Measurements from ENCODE around the gene GNG12. TPM values are rescaled to one million over a fixed set of nuclear protein-coding genes. Genes with fewer than 3 reads are reported as not detected.

Gene GNG12
- polyA plus RNA-seq, 1 experiment: 185 TPM

DNA sequence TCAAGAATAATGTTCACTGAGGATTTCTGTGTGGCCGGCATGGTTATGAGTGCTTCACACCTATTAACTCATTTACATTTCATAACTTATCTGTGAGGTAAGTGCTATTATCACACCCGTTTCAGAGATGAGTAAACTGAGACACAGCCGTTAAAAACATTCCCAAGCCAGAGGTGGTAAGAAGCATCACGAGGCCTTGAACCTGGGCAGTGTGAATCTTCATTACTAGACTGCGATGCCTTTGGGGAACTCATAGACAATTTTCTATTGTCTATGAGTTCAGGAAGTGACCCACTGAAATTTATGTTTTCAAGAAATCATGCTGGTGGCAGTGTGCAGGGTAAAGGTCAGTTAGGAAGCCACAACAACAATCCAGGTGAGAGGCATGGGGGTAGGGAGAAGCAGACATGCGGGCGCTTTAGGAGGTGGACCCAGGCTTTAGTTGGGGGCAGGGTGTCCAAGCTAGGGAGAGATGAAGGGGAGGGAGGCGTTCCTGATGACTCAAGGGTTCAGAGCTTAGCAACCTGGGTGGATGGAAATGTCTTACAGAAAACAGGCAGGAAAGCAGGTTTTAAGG lies 14.5 kb downstream of the GNG12 start:
- no peak for DNase-seq (ENCODE audit: low read depth, low spot score)
- TF ChIP-seq, protein P1, sequence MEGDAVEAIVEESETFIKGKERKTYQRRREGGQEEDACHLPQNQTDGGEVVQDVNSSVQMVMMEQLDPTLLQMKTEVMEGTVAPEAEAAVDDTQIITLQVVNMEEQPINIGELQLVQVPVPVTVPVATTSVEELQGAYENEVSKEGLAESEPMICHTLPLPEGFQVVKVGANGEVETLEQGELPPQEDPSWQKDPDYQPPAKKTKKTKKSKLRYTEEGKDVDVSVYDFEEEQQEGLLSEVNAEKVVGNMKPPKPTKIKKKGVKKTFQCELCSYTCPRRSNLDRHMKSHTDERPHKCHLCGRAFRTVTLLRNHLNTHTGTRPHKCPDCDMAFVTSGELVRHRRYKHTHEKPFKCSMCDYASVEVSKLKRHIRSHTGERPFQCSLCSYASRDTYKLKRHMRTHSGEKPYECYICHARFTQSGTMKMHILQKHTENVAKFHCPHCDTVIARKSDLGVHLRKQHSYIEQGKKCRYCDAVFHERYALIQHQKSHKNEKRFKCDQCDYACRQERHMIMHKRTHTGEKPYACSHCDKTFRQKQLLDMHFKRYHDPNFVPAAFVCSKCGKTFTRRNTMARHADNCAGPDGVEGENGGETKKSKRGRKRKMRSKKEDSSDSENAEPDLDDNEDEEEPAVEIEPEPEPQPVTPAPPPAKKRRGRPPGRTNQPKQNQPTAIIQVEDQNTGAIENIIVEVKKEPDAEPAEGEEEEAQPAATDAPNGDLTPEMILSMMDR (IDR thresholded peaks at IDR 0.05; ENCODE audit: low read depth, low read length): no peak
- ChIA-PET POLR2A (no interaction called here), CTCF (interaction anchor here (0.8 to 1.1 kb wide), 3 partner anchors 11 to 58 kb away, joined by 3 read pairs; no protein-coding TSS in a partner anchor)
- no peaks in the 10 kb centered on the region for H3K27me3 ChIP-seq (ENCODE audit: control insufficient read depth, insufficient read depth, low read length)
- H3K27ac ChIP-seq (ENCODE audit: low read depth, low read length): no peak overlapping the region
- H3K4me3 ChIP-seq (ENCODE audit: low read depth, low read length): no peak overlapping the region
- peaks cover 3% of the 10 kb centered on the region for H3K9me3 ChIP-seq (ENCODE audit: control insufficient read depth, insufficient read depth, low read length)

DNA sequence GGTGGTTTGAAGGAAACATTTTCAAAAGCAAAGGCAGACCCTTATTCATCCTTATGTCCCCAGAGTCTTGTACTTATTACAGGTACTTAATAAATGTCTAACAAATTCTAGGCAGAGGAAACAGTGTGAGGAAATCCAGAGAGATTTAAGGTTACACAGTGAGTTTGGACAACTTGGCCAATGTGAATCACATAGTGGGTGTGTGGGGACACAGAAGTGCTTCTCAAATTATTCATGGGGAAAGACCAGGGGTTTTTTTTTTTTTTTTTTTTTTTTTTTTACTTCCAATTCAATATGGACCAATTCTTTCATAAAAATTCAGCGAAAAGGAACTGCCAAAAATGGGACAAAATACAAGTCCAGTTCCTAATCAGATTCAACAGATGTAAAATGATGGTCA lies 15.1 kb downstream of the GNG12 start:
- POLR2A ChIA-PET: no interaction called here
- TF ChIP-seq, protein P1 (IDR thresholded peaks at IDR 0.05; ENCODE audit: low read depth, low read length): no peak
- H3K27me3 ChIP-seq (ENCODE audit: control insufficient read depth, insufficient read depth, low read length): no peaks in the 10 kb centered on the region
- no peak overlapping the region for H3K4me3 ChIP-seq (ENCODE audit: low read depth, low read length)
- no peak for DNase-seq (ENCODE audit: low read depth, low spot score)
- CTCF ChIA-PET: interaction anchor here (1.1 kb wide), 1 partner anchor 52 kb away, joined by 3 read pairs; no protein-coding TSS in a partner anchor
- H3K27ac ChIP-seq (ENCODE audit: low read depth, low read length): no peak overlapping the region
- H3K9me3 ChIP-seq (ENCODE audit: control insufficient read depth, insufficient read depth, low read length): peaks cover 3% of the 10 kb centered on the region

DNA sequence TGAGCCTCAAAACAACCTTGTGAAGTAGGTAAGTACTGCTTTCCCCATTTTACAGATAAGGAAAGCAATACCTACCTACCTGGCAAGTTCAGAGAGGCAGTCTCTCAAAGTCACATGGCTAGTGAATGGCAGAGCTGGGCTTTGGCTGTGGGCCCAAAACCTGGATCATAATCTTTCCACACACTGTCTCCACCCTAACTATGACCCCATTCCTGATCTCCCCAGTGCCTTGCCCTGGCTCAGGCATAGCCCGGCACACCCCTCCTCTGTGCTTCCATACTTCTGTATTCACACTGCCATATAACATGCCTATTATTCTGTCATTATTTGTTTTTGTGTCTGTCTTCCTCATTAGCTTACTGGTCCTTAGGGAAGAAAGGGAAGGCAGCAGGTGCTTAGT lies 15.9 kb downstream of the GNG12 start:
- ChIA-PET CTCF (no interaction called here), POLR2A (no interaction called here)
- Histone ChIP-seq H3K27me3 (ENCODE audit: control insufficient read depth, insufficient read depth, low read length) (no peaks in the 10 kb centered on the region), H3K9me3 (ENCODE audit: control insufficient read depth, insufficient read depth, low read length) (peaks cover 3% of the 10 kb centered on the region), H3K27ac (ENCODE audit: low read depth, low read length) (no peak overlapping the region), H3K4me3 (ENCODE audit: low read depth, low read length) (no peak overlapping the region)
- DNase-seq (ENCODE audit: low read depth, low spot score): no peak
- TF ChIP-seq, protein P1 (IDR thresholded peaks at IDR 0.05; ENCODE audit: low read depth, low read length): no peak

DNA sequence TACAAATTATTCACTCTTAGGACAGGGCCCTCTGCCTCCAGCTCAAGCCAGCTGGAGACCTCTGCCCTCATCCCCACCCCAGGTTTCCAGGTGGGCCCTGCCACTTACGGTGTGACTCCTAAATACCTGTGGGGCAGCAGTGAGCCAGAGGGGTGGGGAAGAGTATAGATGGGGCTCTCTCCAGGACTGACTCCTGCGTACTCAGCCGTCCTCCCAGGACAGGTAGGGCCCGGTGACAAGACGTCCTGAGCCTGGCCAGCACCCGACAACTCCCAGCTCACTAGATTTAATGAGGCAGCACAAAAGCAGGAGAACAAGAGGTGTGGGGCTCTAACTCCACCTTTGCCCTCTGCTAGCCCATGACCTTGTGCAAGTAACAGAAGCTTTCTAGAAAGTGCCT lies 16.8 kb downstream of the GNG12 start:
- TF ChIP-seq, protein P1 (IDR thresholded peaks at IDR 0.05; ENCODE audit: low read depth, low read length): no peak
- CTCF ChIA-PET: interaction anchor here (2.6 kb wide), 1 partner anchor 50 kb away, joined by 10 read pairs; no protein-coding TSS in a partner anchor
- POLR2A ChIA-PET: no interaction called here
- DNase-seq (ENCODE audit: low read depth, low spot score): no peak
- Histone ChIP-seq H3K27me3 (ENCODE audit: control insufficient read depth, insufficient read depth, low read length) (no peaks in the 10 kb centered on the region), H3K9me3 (ENCODE audit: control insufficient read depth, insufficient read depth, low read length) (peaks cover 3% of the 10 kb centered on the region), H3K4me3 (ENCODE audit: low read depth, low read length) (no peak overlapping the region), H3K27ac (ENCODE audit: low read depth, low read length) (no peak overlapping the region)

DNA sequence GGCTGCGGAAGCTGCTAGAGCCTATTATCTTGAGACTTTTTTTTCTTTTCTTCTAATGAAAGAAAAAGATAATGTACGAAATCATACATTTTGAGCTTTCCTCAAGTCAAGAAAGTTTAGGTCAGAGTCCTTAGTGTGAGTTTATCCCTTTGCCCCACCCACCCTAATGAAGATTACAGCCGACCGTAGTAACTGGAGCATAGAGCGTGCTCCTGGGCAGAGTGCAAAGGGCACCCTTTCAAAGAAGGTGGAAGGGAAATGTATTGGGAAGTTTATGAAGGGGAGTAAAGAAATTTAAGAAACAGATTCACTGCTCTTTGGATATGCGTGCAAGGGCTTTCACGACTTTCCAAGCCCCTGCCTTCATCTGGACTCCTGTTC lies 17.2 kb downstream of the GNG12 start:
- no peak for DNase-seq (ENCODE audit: low read depth, low spot score)
- H3K4me3 ChIP-seq (ENCODE audit: low read depth, low read length): no peak overlapping the region
- H3K27me3 ChIP-seq (ENCODE audit: control insufficient read depth, insufficient read depth, low read length): no peaks in the 10 kb centered on the region
- POLR2A ChIA-PET: no interaction called here
- TF ChIP-seq, protein P1 (IDR thresholded peaks at IDR 0.05; ENCODE audit: low read depth, low read length): no peak
- H3K9me3 ChIP-seq (ENCODE audit: control insufficient read depth, insufficient read depth, low read length): peaks cover 3% of the 10 kb centered on the region
- CTCF ChIA-PET: interaction anchor here (2.6 kb wide), 1 partner anchor 50 kb away, joined by 10 read pairs; no protein-coding TSS in a partner anchor
- H3K27ac ChIP-seq (ENCODE audit: low read depth, low read length): no peak overlapping the region

All from AG04450 (cell line).